ENCODE measurements around the gene KCTD6.

- TF ChIP-seq CTCF (IDR thresholded peaks at IDR 0.05) (no peak), EP300 (IDR thresholded peaks at IDR 0.05) (no peak)
Measured at GRCh38 chr3:58495101-58495500, 3.2 kb downstream of the KCTD6 start.
